Keratinocyte (primary cell): ENCODE results near the gene HEXD.

Experiments used
- CTCF ChIP-seq, 3 experiments: IDR thresholded peaks in 1 of 3; conservative IDR thresholded peaks in 1 of 3; optimal IDR thresholded peaks in 1 of 3; 2 replicates in 2 of 3; 3 replicates in 1 of 3; pipeline versions ENCODE3 to v1.5.1; 2011; ENCODE audit warnings: low read length in 3 of 3, mild to moderate bottlenecking in 3 of 3, moderate library complexity in 2 of 3, control low read depth in 1 of 3, inconsistent platforms in 1 of 3; ENCODE audit not compliant: insufficient read depth in 2 of 3; ENCODE audit errors: extremely low read depth in 1 of 3
- EZH2 ChIP-seq: IDR thresholded peaks from one replicate; pipeline ENCODE4 v1.6.1; 2012; ENCODE audit warnings: inconsistent platforms, mild to moderate bottlenecking, low read length, moderate library complexity

GRCh38 chr17:82490512-82491195, 72.5 kb downstream of the HEXD start:
- TF ChIP-seq CTCF (optimal IDR thresholded peaks at IDR 0.05 in 1 of 3, IDR thresholded peaks at IDR 0.05 in 1 of 3, conservative IDR thresholded peaks at IDR 0.05 in 1 of 3; ENCODE audit: extremely low read depth in 1 of 3, insufficient read depth in 2 of 3, low read length in 3 of 3) (no peak), EZH2 (no peak)
